Mesodermal cell (in vitro differentiated cells): ENCODE results near the gene SLC1A1. TPM values are rescaled to one million over a fixed set of nuclear protein-coding genes. Genes with fewer than 3 reads are reported as not detected.

ENCODE experiments used
- H3K27ac ChIP-seq: 2 replicates; pipeline ENCODE4 v1.7.0; 2013; ENCODE audit warnings: mild to moderate bottlenecking, low read depth, low read length, moderate library complexity; ENCODE audit not compliant: severe bottlenecking
- H3K36me3 ChIP-seq: 2 replicates; pipeline ENCODE4 v1.7.1; 2013; ENCODE audit warnings: mild to moderate bottlenecking, low read length, moderate library complexity; ENCODE audit not compliant: control insufficient read depth, insufficient read depth
- H3K4me1 ChIP-seq: one replicate; pipeline ENCODE4 v1.7.1; 2013; ENCODE audit warnings: mild to moderate bottlenecking, low read length; ENCODE audit not compliant: insufficient read depth, control insufficient read depth, poor library complexity, severe bottlenecking
- H3K4me3 ChIP-seq: 2 replicates; pipeline ENCODE4 v1.7.0; 2013; ENCODE audit warnings: low read length, control low read depth, mild to moderate bottlenecking; ENCODE audit not compliant: insufficient read depth, poor library complexity, severe bottlenecking; ENCODE audit errors: extremely low read depth
- H3K9me3 ChIP-seq: 2 replicates; pipeline ENCODE4 v1.7.1; 2013; ENCODE audit warnings: mild to moderate bottlenecking, low read length, moderate library complexity; ENCODE audit not compliant: control insufficient read depth
- WGBS, 2 experiments: methylation state at CpG; one replicate each; pipeline ENCODE4 v1.1.5; 2013; ENCODE audit warnings: missing lambda C conversion rate in 2 of 2; ENCODE audit not compliant: insufficient coverage in 2 of 2; 5-methylcytosine and 5-hydroxymethylcytosine counted together
- polyA plus RNA-seq, 2 experiments: library from polyadenylated mRNA; stranded (reverse); fragments of 50-300 nt; gene quantifications; one replicate each; pipeline ENCODE4 v1.2.3, GENCODE V29; 2013

SLC1A1 gene
- 1.4 TPM for polyA plus RNA-seq (2013, experiment 1 of 2)
- 1.4 TPM for polyA plus RNA-seq (2013, experiment 2 of 2)

- peak within 1 kb of the TSS; percentile 57 for H3K4me3 ChIP-seq
- 1% methylated on average over 44 to 50 of the region's 72 CpGs for WGBS, 2 experiments
- H3K27ac ChIP-seq = no peak within 1 kb of the TSS
Measured at GRCh38 chr9:4489919-4490704, at the start of gene SLC1A1. Gene SLC1A1 (plus strand): TSS chr9:4490468. CDS start chr9:4490680, 212 bp downstream.

GRCh38 chr9:4442806-4443205, 47.5 kb upstream of the SLC1A1 start:
- WGBS, 2 experiments = 33 to 63% methylated on average over 2 of the region's 3 CpGs
- Histone ChIP-seq H3K4me1 (peaks cover 2% of the 10 kb centered on the region), H3K36me3 (no peaks in the 10 kb centered on the region), H3K4me3 (no peak overlapping the region), H3K9me3 (no peaks in the 10 kb centered on the region), H3K27ac (no peak overlapping the region)

More at GRCh38 chr9:4489919-4490704, at the start of gene SLC1A1:
- H3K4me1 ChIP-seq = no peaks in the 10 kb centered on the region
- no peaks in the 10 kb centered on the region for H3K9me3 ChIP-seq
- no peaks in the 10 kb centered on the region for H3K36me3 ChIP-seq

- H3K27ac ChIP-seq = no peak overlapping the region
- H3K4me3 ChIP-seq = no peak overlapping the region
- WGBS, 2 experiments = 82 to 94% methylated on average over 1 of the region's 1 CpG
- H3K36me3 ChIP-seq = no peaks in the 10 kb centered on the region
- H3K4me1 ChIP-seq = peaks cover 2% of the 10 kb centered on the region
- H3K9me3 ChIP-seq = no peaks in the 10 kb centered on the region
Measured at GRCh38 chr9:4443439-4443838, 46.8 kb upstream of the SLC1A1 start.

- no CpG with 5 or more reads among the region's 2 CpGs for WGBS, 2 experiments
- Histone ChIP-seq H3K4me1 (no peaks in the 10 kb centered on the region), H3K9me3 (no peaks in the 10 kb centered on the region), H3K27ac (no peak overlapping the region), H3K36me3 (no peaks in the 10 kb centered on the region), H3K4me3 (no peak overlapping the region)
Measured at GRCh38 chr9:4461437-4461836, 28.8 kb upstream of the SLC1A1 start.

- 90 to 94% methylated on average over 1 to 2 of the region's 3 CpGs for WGBS, 2 experiments
- no peaks in the 10 kb centered on the region for H3K9me3 ChIP-seq
- no peaks in the 10 kb centered on the region for H3K36me3 ChIP-seq
- H3K27ac ChIP-seq = no peak overlapping the region
- no peaks in the 10 kb centered on the region for H3K4me1 ChIP-seq
- H3K4me3 ChIP-seq = no peak overlapping the region
Measured at GRCh38 chr9:4463824-4464223, 26.4 kb upstream of the SLC1A1 start.

- H3K36me3 ChIP-seq = no peaks in the 10 kb centered on the region
- H3K4me1 ChIP-seq = no peaks in the 10 kb centered on the region
- no peaks in the 10 kb centered on the region for H3K9me3 ChIP-seq
- H3K4me3 ChIP-seq = no peak overlapping the region
- H3K27ac ChIP-seq = no peak overlapping the region
- 93 to 96% methylated on average over 10 of the region's 11 CpGs for whole genome bisulfite sequencing, 2 experiments
Measured at GRCh38 chr9:4464911-4465513, 25.3 kb upstream of the SLC1A1 start.

GRCh38 chr9:4465910-4466309, 24.4 kb upstream of the SLC1A1 start:
- no peak overlapping the region for H3K4me3 ChIP-seq

GRCh38 chr9:4475301-4475700, 15.0 kb upstream of the SLC1A1 start:
- H3K36me3 ChIP-seq = no peaks in the 10 kb centered on the region
- no peaks in the 10 kb centered on the region for H3K4me1 ChIP-seq
- no peak overlapping the region for H3K4me3 ChIP-seq
- H3K9me3 ChIP-seq = no peaks in the 10 kb centered on the region
- no CpG with 5 or more reads among the region's 1 CpG for WGBS, 2 experiments
- no peak overlapping the region for H3K27ac ChIP-seq

More at GRCh38 chr9:4465910-4466309, 24.4 kb upstream of the SLC1A1 start:
- no peak overlapping the region for H3K27ac ChIP-seq
- H3K36me3 ChIP-seq = no peaks in the 10 kb centered on the region
- no peaks in the 10 kb centered on the region for H3K4me1 ChIP-seq
- H3K9me3 ChIP-seq = no peaks in the 10 kb centered on the region
- 67% methylated on average over 1 of the region's 2 CpGs; no CpG with 5 or more reads in 1 of the 2 experiments for WGBS, 2 experiments

- Histone ChIP-seq H3K27ac (no peak overlapping the region), H3K4me3 (no peak overlapping the region), H3K4me1 (no peaks in the 10 kb centered on the region), H3K9me3 (no peaks in the 10 kb centered on the region), H3K36me3 (no peaks in the 10 kb centered on the region)
- WGBS, 2 experiments = 85 to 93% methylated on average over 2 of the region's 2 CpGs
Measured at GRCh38 chr9:4486176-4486575, 4.1 kb upstream of the SLC1A1 start.

GRCh38 chr9:4489562-4489918, 728 bp upstream of the SLC1A1 start:
- WGBS, 2 experiments = 8 to 13% methylated on average over 4 to 6 of the region's 8 CpGs
- Histone ChIP-seq H3K4me1 (no peaks in the 10 kb centered on the region), H3K36me3 (no peaks in the 10 kb centered on the region), H3K9me3 (no peaks in the 10 kb centered on the region), H3K27ac (no peak overlapping the region), H3K4me3 (peak overlapping the region; percentile 57)
